Esophagus muscularis mucosa (tissue), 4 donors: ENCODE results near the gene FLG2.

Source experiments
- EP300 ChIP-seq: sonication (generic); formaldehyde crosslinking; IDR thresholded peaks from one replicate; pipeline ENCODE4 v1.6.1; 2017; ENCODE audit warnings: antibody characterized with exemption
- POLR2A ChIP-seq: fragments of 450-650 bp; IDR thresholded peaks from one replicate; pipeline ENCODE4 v1.6.1; 2017; ENCODE audit warnings: antibody characterized with exemption, moderate library complexity, mild to moderate bottlenecking, low read depth
- POLR2AphosphoS5 ChIP-seq, 2 donors: sonication (generic); formaldehyde crosslinking; IDR thresholded peaks; one replicate each; pipeline ENCODE4 v1.6.1; 2017; ENCODE audit warnings: antibody characterized with exemption in 2 of 2
- TF ChIP-seq, protein P1 (sequence below), 3 experiments: fragments of 200-600 bp in 2 of 3; fragments of 450-650 bp in 1 of 3; sonication (generic) in 2 of 3; IDR thresholded peaks; one replicate each; pipeline ENCODE4 v1.5.1; 2017 to 2019; ENCODE audit warnings: antibody characterized with exemption in 3 of 3, mild to moderate bottlenecking in 2 of 3, moderate library complexity in 1 of 3

DNA sequence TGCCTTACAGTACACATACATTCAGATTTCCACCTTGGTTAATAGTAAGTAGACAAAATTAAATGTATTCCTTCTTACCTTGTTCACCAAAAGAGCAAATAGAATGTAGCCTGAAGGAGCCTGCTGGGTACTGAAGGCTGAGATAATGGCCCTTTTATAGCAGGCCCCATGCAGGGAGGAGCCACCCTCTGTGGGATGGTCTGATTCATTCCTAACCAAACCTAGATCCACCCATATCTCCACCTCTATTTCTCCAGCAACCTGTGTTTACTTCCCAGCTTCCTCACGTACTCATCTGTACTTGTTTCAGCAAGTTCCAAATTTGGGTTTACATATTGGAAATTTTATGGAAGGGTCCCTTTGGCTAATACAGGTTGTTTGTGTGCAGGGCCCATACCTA, 34.7 kb downstream of the FLG2 start, which contains the start of gene FLG:
- TF ChIP-seq, protein P1, sequence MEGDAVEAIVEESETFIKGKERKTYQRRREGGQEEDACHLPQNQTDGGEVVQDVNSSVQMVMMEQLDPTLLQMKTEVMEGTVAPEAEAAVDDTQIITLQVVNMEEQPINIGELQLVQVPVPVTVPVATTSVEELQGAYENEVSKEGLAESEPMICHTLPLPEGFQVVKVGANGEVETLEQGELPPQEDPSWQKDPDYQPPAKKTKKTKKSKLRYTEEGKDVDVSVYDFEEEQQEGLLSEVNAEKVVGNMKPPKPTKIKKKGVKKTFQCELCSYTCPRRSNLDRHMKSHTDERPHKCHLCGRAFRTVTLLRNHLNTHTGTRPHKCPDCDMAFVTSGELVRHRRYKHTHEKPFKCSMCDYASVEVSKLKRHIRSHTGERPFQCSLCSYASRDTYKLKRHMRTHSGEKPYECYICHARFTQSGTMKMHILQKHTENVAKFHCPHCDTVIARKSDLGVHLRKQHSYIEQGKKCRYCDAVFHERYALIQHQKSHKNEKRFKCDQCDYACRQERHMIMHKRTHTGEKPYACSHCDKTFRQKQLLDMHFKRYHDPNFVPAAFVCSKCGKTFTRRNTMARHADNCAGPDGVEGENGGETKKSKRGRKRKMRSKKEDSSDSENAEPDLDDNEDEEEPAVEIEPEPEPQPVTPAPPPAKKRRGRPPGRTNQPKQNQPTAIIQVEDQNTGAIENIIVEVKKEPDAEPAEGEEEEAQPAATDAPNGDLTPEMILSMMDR (IDR thresholded peaks at IDR 0.05), result no peak
- TF ChIP-seq POLR2A (no peak), POLR2AphosphoS5 (IDR thresholded peaks at IDR 0.05) (no peak), EP300 (no peak)
